ENCODE data around the gene PAK4. TPM values are rescaled to one million over a fixed set of nuclear protein-coding genes. Genes with fewer than 3 reads are reported as not detected.
"Not testable (repeated sequence)": the region's sequence is repeated elsewhere in the genome, so short reads cannot be mapped to it uniquely, and the experiment has no call there.

Gene PAK4
- total RNA-seq, 2 experiments from 2014 or later: 16.3 to 17.8 TPM

- H3K36me3 Mint-ChIP-seq; DNase-seq; H3K27ac Mint-ChIP-seq; H3K9me3 Mint-ChIP-seq; intact Hi-C loops (cut with micrococcal nuclease); H3K4me3 Mint-ChIP-seq; POLR2A ChIA-PET; H3K4me1 Mint-ChIP-seq (ENCODE audit: low read depth): not testable (repeated sequence)
- peaks cover 18% of the 10 kb centered on the region for H3K27me3 Mint-ChIP-seq
- CTCF ChIA-PET: interaction anchor here (0.6 kb wide), 1 partner anchor 179 kb away, joined by 3 read pairs; no protein-coding TSS in a partner anchor
These were observed 93.5 kb downstream of the PAK4 start for GRCh38 chr19:39219108-39219507.

GRCh38 chr19:39223703-39224279 is 98.2 kb downstream of the PAK4 start:
- Mint-ChIP-seq H3K27me3 (peaks cover 18% of the 10 kb centered on the region), H3K27ac (no peak overlapping the region), H3K4me1 (ENCODE audit: low read depth) (no peaks in the 10 kb centered on the region)

GRCh38 chr19:39224910-39225309 is 99.3 kb downstream of the PAK4 start:
- DNase-seq: no peak
- CTCF ChIA-PET: no interaction called here
- Mint-ChIP-seq H3K4me3 (no peak overlapping the region), H3K4me1 (ENCODE audit: low read depth) (no peaks in the 10 kb centered on the region), H3K36me3 (no peaks in the 10 kb centered on the region), H3K27ac (no peak overlapping the region), H3K27me3 (peaks cover 18% of the 10 kb centered on the region), H3K9me3 (no peaks in the 10 kb centered on the region)
- intact Hi-C loops (cut with micrococcal nuclease): no loop called here
- POLR2A ChIA-PET: no interaction called here

More at GRCh38 chr19:39223703-39224279, 98.2 kb downstream of the PAK4 start:
- Mint-ChIP-seq H3K9me3 (no peaks in the 10 kb centered on the region), H3K4me3 (no peak overlapping the region), H3K36me3 (no peaks in the 10 kb centered on the region)
- CTCF ChIA-PET: no interaction called here
- intact Hi-C loops (cut with micrococcal nuclease): no loop called here
- DNase-seq: peak; percentile 33
- POLR2A ChIA-PET: no interaction called here

Other genes starting within 250 kb of the PAK4 start
- 10 to 100 TPM; 92.6 to 100.0 TPM for gene RINL, start 247.5 kb upstream of the PAK4 start, total RNA-seq
- gene SIRT2, start 226.2 kb upstream of the PAK4 start, total RNA-seq: 10 to 100 TPM; 23.5 to 24.6 TPM
- gene NFKBIB, start 225.8 kb upstream of the PAK4 start, total RNA-seq: 10 to 100 TPM; 49.6 to 53.4 TPM
- gene CCER2, start 213.6 kb upstream of the PAK4 start, total RNA-seq: under 1 TPM; 0.33 to 0.36 TPM
- 10 to 100 TPM; 33.7 to 39.6 TPM for gene SARS2, start 195.0 kb upstream of the PAK4 start, total RNA-seq
- gene MRPS12, start 194.8 kb upstream of the PAK4 start, total RNA-seq: 10 to 100 TPM; 67.3 to 67.6 TPM
- not detected for gene FBXO17, start 150.0 kb upstream of the PAK4 start, total RNA-seq
- gene FBXO27, start 93.2 kb upstream of the PAK4 start, total RNA-seq: 1 to 10 TPM; 2.2 to 2.4 TPM
- under 1 TPM; 0.15 to 0.31 TPM for gene ACP7, start 41.4 kb upstream of the PAK4 start, total RNA-seq
- not detected for gene NCCRP1, start 71.2 kb downstream of the PAK4 start, total RNA-seq
- not detected for gene SYCN, start 78.5 kb downstream of the PAK4 start, total RNA-seq
- under 1 TPM in 1 of 2 experiments, not detected in 1; 0.34 TPM for gene IFNL3, start 119.2 kb downstream of the PAK4 start, total RNA-seq
- not detected for gene IFNL4, start 123.1 kb downstream of the PAK4 start, total RNA-seq
- not detected for gene IFNL2, start 142.6 kb downstream of the PAK4 start, total RNA-seq
- 1 to 10 TPM; 1.2 to 1.6 TPM for gene IFNL1, start 170.6 kb downstream of the PAK4 start, total RNA-seq
- gene LRFN1, start 195.1 kb downstream of the PAK4 start, total RNA-seq: 1 to 10 TPM; 6.4 to 6.5 TPM
- 100 to 1,000 TPM; 393 to 415 TPM for gene GMFG, start 210.3 kb downstream of the PAK4 start, total RNA-seq
- 10 to 100 TPM; 49.4 to 51.3 TPM for gene SAMD4B, start 216.6 kb downstream of the PAK4 start, total RNA-seq

Data from activated CD4-positive, alpha-beta memory T cell treated with anti-CD3 and anti-CD28 coated beads for 36 hours (primary cell).